Activated T-cell treated with anti-CD3 and anti-CD28 coated beads, Interleukin-2, amount 50 U/mL, for 24 hours (primary cell): ENCODE measurements around the gene CSNK2B.
A peak's percentile ranks its signal among the peaks of the same experiment; 100 is the strongest.

Source experiments
- DNase-seq: peaks from one replicate; pipeline ENCODE4 v3.0.0-alpha.2; 2020
- H3K27ac Mint-ChIP-seq: 2 replicates; pipeline ENCODE4 v1.8.0; 2020; ENCODE audit warnings: mild to moderate bottlenecking, mixed read lengths
- H3K27me3 Mint-ChIP-seq: 2 replicates; pipeline ENCODE4 v1.8.0; 2020; ENCODE audit warnings: mixed read lengths
- H3K36me3 Mint-ChIP-seq: 2 replicates; pipeline ENCODE4 v1.8.0; 2020; ENCODE audit warnings: low read depth, mixed read lengths
- H3K4me1 Mint-ChIP-seq: 2 replicates; pipeline ENCODE4 v1.8.0; 2020; ENCODE audit warnings: low read depth, mixed read lengths
- H3K4me3 Mint-ChIP-seq: 2 replicates; pipeline ENCODE4 v1.8.0; 2020; ENCODE audit warnings: mild to moderate bottlenecking, moderate library complexity, mixed read lengths
- H3K9me3 Mint-ChIP-seq: 2 replicates; pipeline ENCODE4 v1.8.0; 2020; ENCODE audit warnings: mixed read lengths

Gene CSNK2B

DNA sequence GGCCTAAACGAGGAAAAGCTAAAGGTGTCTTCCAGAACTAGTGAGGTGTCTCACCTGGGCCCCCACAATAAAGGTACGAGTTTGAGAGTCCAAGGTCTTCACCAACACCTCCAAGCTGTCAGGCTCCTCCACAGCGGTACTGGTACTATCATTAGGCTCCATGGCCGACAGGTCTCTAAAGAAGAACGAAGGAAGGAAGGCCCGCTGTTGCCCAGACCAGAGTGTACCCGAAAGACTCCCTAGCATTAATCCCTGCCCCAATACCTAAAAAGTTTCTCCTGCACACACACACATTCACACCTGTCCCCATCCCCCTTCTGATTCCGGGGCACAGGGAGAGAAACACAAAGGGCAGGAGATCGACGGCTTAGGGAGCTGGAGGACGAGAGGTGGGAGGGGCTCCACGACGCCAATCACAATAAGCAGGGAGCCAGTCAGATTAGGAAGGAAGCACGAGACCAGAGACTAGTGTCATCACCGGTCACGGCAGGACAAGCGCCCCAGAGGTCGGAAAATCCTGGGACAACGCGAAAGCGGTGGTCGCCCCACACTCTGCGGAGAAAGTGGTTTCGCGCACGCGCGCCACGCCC lies 14.2 kb upstream of the CSNK2B start:
- Mint-ChIP-seq H3K27me3 (no peaks in the 10 kb centered on the region), H3K36me3 (peaks cover 88% of the 10 kb centered on the region), H3K4me3 (peak overlapping the region; percentile 92), H3K27ac (peak overlapping the region; percentile 100), H3K9me3 (no peaks in the 10 kb centered on the region), H3K4me1 (peaks cover 59% of the 10 kb centered on the region)
- DNase-seq: no peak

DNA sequence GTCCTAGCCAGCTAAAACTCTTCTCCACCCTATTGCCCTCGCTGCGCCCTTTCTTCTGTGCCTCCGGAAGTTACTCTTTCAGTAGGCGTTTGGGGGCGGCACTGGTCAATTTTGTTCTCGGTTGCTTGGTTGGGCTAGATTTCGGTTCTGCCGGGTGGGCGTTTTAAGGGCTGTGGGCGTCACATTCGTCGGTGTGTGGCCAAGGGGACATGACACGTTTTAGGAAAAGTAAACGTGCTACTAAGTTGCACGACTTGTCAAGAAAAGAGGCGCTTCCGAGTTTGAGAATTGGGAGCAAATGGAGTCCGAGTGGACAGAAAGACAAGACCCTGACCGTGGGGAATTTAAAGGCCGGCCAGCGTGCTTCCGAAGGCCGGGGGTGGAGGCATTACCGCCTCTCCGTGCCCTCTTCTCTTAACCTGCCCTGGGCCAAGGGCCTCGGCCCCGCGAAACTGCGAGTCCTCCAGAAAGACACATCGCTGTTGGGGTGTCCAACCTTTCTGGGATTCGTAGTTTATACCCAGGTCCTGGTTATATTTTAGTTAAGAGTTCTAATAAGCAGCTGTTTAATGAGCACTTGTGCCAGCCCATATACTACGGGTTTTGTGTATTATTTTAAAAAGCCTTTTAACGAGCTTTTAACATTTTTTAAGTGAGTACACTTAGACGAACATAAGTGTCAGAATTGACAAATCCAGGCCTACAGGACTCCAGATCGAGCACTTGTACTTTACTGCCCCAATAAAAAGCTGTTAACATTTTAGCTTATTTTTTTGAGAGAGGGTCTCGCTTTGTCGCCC lies 12.8 kb upstream of the CSNK2B start:
- DNase-seq: no peak
- no peaks in the 10 kb centered on the region for H3K27me3 Mint-ChIP-seq
- H3K9me3 Mint-ChIP-seq: no peaks in the 10 kb centered on the region
- peaks cover 69% of the 10 kb centered on the region for H3K4me1 Mint-ChIP-seq
- peaks cover 85% of the 10 kb centered on the region for H3K36me3 Mint-ChIP-seq
- H3K27ac Mint-ChIP-seq: peak overlapping the region; percentile 100
- peak overlapping the region; percentile 92 for H3K4me3 Mint-ChIP-seq

DNA sequence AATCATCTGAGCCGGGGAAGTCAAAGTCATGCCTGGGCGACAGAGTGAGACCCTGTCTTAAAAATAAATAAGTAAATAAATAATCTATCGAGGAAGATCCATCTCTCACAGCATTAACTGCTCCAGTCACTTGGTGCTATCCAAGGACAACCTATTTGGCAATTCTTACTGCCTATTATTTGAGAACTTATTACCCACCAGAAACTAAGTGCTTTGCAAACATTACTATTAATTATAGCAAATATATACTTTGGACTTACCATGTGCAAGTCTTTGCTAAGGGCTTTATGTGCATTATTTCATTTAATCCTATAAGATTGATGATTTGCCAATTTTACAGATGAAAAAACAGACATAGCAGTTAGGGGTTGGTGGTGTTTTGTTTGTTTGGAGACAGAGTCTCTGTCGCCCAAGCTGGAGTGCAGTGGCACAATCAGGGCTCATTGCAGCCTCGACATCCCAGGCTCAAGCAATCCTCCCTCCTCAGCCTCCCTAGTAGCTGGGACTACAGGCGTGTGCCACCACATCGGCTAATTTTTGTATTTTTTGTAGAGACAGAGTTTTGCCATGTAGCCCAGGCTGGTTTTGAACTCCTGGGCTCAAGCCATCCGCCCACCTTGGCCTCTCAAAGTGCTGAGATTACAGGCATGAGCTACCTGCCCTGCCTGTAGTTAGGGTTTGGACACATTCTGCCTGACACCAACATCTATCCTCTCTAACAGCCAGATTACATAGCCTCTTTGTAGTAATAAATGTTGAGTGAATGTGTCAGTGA lies 11.1 kb upstream of the CSNK2B start:
- no peak for DNase-seq
- Mint-ChIP-seq H3K36me3 (peaks cover 85% of the 10 kb centered on the region), H3K27ac (peak overlapping the region; percentile 38), H3K4me3 (peak overlapping the region; percentile 35), H3K9me3 (no peaks in the 10 kb centered on the region), H3K4me1 (peaks cover 78% of the 10 kb centered on the region), H3K27me3 (no peaks in the 10 kb centered on the region)

DNA sequence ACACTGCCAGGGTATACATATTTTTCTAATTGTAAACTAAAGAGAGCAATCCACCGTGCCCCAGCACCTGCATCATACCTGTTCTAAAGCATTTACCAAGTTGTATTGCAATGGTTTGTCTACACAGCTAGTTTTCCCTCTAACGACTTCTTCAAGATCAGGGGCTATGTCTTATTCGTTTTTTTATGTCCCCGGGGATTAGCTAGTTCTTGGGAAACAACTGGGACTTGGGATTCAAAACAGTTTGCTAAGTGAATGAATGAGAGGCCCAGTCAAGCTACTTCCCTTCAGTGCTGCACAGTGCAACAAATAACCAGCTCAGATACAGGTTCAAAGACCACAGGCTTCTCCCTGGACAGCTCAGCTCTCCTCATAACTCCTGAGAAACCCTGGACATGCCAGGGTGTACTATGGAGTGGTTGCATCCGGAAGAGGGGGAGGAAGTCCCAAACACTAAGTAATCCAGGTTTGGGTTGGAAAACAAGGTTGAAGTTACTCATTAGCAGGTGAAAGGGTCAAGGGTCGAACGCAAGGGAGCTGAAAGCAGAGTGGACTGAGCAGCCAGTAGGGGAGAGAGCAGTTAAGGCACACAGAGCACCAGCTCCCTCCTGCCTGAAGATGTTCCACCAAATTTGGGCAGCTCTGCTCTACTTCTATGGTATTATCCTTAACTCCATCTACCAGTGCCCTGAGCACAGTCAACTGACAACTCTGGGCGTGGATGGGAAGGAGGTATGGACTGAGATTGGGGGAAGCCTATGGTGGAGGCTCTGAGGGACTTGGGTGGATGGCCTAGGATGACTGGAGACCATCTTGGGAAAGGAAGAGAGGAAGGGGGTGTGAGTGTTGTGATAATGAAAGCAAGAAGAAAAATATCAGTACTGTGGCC lies 10.3 kb upstream of the CSNK2B start, which contains the start of gene APOM:
TSS of gene APOM (plus strand) at position 546 of the 889 bp plus-strand sequence. CDS start at position 619, 73 bp downstream.
- Mint-ChIP-seq H3K4me3 (no peak within 1 kb of the TSS), H3K4me1 (peaks cover 80% of the 10 kb centered on the region), H3K27me3 (no peaks in the 10 kb centered on the region), H3K36me3 (peaks cover 84% of the 10 kb centered on the region), H3K9me3 (no peaks in the 10 kb centered on the region), H3K27ac (peak within 1 kb of the TSS; percentile 54)
- DNase-seq: no peak

DNA sequence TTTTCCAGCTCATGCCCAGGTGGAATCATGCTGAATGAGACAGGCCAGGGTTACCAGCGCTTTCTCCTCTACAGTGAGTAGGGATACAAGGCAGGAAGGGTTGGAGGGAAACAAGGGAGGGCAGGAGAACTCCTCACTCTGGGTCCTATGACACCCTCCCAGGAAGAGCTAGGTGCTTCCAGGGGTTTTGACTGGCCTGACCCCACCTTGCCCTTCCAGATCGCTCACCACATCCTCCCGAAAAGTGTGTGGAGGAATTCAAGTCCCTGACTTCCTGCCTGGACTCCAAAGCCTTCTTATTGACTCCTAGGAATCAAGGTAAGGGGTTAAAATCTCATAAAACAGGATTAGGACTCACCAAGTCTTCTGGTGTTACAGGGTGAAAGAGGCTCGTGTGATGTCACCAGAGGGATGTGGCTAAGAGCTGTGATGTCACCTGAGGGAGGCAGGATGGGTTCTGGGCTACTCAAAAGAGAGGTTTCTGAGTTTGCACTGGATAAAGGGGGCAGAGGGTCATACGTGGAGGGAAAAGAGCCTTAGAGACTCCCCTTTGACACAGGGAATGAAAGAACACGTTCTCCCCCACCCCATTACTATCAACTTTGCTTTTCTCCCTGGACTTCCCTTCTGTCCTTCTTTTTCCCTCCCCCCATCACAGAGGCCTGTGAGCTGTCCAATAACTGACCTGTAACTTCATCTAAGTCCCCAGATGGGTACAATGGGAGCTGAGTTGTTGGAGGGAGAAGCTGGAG lies 8.3 kb upstream of the CSNK2B start:
- Mint-ChIP-seq H3K36me3 (peaks cover 87% of the 10 kb centered on the region), H3K27me3 (no peaks in the 10 kb centered on the region), H3K9me3 (no peaks in the 10 kb centered on the region), H3K4me1 (peaks cover 88% of the 10 kb centered on the region), H3K27ac (peak overlapping the region; percentile 96), H3K4me3 (peak overlapping the region; percentile 96)
- no peak for DNase-seq

DNA sequence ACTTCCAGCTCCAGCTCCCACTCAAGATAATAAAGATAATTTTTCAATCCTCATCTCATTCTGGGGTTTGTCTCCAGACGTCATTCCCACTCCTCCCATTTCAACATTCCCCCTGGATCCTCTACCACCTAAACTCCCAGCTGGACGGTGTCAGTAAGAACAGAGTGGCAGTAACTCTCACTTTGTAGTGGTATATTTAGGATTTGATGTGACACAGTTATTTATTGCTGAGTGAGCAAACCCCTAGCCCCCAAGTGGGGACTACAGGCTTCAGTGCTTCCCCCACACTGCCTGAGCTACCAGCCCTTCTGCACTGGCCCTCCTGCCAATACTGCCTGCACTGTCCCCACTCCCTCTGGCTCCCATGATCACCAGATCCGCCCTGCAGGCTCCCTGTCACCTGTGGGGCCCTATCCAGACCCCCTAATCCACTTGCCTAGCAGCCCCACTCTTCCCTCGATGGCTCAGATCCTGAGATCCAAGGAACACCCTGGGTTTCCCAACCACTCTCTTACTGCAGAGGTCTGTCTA lies 7.7 kb upstream of the CSNK2B start:
- no peaks in the 10 kb centered on the region for H3K9me3 Mint-ChIP-seq
- H3K4me3 Mint-ChIP-seq: peak overlapping the region; percentile 96
- peak overlapping the region; percentile 96 for H3K27ac Mint-ChIP-seq
- peaks cover 86% of the 10 kb centered on the region for H3K4me1 Mint-ChIP-seq
- no peak for DNase-seq
- H3K36me3 Mint-ChIP-seq: peaks cover 87% of the 10 kb centered on the region
- H3K27me3 Mint-ChIP-seq: no peaks in the 10 kb centered on the region

DNA sequence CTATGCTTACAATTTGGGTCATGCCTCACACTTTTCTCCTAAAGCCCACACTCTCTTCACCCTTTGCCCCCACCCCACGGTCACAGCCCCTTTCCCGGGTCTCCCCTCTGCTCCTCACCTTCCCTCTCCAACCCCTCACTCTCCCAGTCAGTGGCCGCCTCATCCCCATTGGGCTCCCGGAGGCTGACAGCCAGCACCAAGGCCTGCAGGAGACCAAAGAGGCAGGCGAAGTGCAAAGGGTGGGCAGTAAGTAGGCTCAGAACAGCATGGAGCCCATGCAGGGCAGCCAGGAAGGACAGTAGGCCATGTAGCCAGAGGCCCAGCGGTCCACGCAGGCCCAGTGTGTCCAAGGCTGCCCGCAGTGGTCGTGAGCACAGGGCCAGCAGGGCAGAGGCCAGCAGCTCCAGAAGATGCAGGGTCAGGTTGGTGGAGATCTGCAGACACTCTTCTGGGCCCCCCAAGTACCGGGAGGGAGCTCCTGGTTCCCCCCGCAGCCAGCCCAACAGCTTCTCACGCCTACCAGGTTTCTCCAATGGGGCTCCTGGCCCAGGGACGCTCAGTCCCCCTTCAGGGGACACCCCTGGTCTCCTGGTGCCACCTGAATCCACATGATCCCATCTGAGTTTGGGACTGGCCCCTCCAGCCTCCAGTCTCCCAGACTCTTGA lies 6.8 kb upstream of the CSNK2B start:
- no peaks in the 10 kb centered on the region for H3K9me3 Mint-ChIP-seq
- DNase-seq: no peak
- H3K27ac Mint-ChIP-seq: peak overlapping the region; percentile 96
- no peaks in the 10 kb centered on the region for H3K27me3 Mint-ChIP-seq
- H3K36me3 Mint-ChIP-seq: peaks cover 94% of the 10 kb centered on the region
- H3K4me1 Mint-ChIP-seq: peaks cover 89% of the 10 kb centered on the region
- H3K4me3 Mint-ChIP-seq: peak overlapping the region; percentile 96

DNA sequence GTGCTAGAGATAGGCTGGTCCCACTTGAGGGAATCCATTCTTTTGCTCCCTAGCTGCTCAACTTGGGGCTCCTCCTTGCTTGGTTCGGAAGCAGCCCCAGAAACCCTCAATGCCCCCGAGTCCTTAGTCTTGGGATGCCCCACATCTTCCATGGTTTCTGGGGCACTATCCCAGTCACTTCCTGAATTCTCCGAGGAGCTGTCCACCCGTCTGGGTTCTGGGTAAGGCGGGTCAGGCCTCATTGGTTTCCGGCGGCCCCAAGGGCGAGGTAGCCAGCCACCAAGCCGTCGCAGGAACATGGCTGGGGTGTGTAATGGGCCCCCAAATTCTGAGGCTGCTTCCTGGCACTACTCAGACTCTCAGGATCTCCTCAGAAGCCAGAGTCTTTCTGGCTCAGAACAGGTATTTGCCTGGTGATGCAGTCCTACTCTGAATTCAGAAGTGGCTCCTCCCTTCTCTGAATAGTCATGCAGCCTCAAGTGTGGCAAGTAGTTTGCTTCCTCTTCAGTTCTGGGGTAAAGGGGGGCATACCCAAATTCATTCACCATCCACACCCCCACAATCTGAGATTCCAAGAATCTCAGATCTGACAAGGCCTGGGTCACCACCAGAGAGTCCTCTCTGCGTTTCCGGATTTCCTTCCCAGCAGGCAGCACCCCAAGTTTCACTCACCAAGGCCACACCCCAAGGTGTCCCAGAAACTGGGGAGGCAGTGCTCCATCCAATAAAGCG lies 6.1 kb upstream of the CSNK2B start:
- Mint-ChIP-seq H3K27me3 (no peaks in the 10 kb centered on the region), H3K27ac (peak overlapping the region; percentile 96), H3K4me3 (peak overlapping the region; percentile 96), H3K4me1 (peaks cover 90% of the 10 kb centered on the region), H3K9me3 (no peaks in the 10 kb centered on the region), H3K36me3 (peaks cover 95% of the 10 kb centered on the region)
- no peak for DNase-seq

DNA sequence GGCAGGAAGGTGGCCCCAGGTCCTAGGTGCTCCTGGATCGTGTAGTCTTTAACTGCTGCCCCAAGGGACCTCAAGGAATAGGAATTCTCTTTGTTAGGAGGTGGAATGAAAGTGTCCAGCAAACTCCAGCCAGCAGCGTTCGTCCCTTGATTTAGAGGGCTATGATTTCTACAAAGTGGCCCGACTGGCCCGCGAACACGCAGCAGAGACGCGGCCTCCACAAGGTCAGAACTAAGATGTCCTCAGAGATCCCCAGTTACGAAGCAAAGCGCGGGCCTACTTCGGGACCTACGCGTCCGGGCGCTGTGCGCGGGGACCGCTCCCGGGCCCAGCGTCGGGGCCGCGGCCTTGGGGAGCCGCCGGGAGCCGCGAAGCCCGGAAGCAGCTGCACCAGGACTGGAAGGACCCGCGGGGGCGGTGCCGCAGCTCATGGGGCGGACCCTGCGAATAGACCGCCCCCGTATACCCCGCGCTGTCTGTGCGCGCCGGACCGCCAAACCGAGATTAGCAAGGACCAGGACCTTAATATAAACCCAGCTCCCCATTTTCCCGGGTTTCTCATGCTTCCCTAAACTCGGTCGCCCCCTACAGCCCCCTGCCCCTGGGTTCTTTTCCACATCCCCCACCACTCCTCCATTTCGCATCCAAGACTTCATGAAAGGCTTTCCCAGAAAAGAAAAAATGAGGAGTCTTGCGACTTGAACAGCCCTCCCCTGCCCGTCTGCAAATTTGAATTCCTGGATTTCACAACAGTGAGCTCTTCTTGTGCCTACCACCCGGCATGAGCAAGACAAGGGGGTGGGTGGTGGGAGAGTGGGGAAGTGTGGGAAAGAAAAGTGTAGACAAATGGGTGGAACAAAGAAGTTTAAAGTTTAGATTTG lies 5.3 kb upstream of the CSNK2B start, which contains the start of gene C6orf47:
TSS of gene C6orf47 (minus strand) at position 398 of the 881 bp plus-strand sequence. CDS start 831 bp downstream, outside the sequence.
- Mint-ChIP-seq H3K4me3 (peak within 1 kb of the TSS; percentile 96), H3K36me3 (peaks cover 95% of the 10 kb centered on the region), H3K4me1 (peaks cover 84% of the 10 kb centered on the region)

DNA sequence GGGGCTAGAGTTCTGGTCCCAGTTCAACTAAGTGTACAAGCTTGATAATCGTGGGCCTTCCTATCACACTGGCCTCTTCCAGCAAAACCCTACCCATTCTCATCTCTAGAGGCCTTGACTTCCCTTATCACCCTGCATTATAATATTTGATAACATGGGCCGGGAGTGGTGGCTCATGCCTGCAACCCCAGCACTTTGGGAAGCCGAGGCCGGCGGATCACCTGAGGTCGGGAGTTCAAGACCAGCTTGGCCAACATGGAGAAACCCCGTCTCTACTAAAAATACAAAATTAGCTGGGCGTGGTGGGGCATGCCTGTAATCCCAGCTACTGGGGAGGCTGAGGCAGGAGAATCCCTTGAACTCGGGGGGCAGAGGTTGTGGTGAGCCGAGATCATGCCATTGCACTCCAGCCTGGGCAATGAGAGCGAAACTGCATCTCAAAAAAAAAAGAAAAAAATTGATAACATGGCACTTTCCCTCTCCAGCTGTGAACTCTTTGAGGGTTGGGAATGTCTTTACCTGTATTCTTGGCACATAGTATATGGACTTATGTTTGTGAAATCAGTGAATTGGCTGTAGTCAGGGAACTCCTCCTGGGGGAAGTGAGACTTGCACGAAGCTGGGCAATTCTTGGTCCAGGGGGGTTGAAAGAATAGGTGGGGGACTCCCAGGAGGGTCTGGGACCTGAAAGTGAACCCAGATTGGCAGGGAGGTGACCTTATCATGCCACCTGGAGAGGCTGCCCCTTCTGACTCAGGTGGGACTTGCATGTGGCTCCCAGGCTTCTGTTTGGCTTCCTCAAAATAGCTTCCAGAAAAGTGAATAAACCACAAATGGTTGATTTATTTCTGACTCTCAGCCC lies 4.4 kb upstream of the CSNK2B start:
- H3K27me3 Mint-ChIP-seq: no peaks in the 10 kb centered on the region
- H3K27ac Mint-ChIP-seq: peak overlapping the region; percentile 96
- H3K4me3 Mint-ChIP-seq: peak overlapping the region; percentile 96
- no peaks in the 10 kb centered on the region for H3K9me3 Mint-ChIP-seq
- no peak for DNase-seq
- peaks cover 78% of the 10 kb centered on the region for H3K4me1 Mint-ChIP-seq
- H3K36me3 Mint-ChIP-seq: peaks cover 95% of the 10 kb centered on the region

More for the DNA sequence above, 5.3 kb upstream of the CSNK2B start, which contains the start of gene C6orf47:
- Mint-ChIP-seq H3K9me3 (no peaks in the 10 kb centered on the region), H3K27me3 (no peaks in the 10 kb centered on the region), H3K27ac (peak within 1 kb of the TSS; percentile 96)
- peak; percentile 83 for DNase-seq
